Measurements from ENCODE around the gene TLE1. TPM values are rescaled to one million over a fixed set of nuclear protein-coding genes. Genes with fewer than 3 reads are reported as not detected.

Gene TLE1
- total RNA-seq, 1 experiment from 2014 or later: 17.3 TPM

DNA sequence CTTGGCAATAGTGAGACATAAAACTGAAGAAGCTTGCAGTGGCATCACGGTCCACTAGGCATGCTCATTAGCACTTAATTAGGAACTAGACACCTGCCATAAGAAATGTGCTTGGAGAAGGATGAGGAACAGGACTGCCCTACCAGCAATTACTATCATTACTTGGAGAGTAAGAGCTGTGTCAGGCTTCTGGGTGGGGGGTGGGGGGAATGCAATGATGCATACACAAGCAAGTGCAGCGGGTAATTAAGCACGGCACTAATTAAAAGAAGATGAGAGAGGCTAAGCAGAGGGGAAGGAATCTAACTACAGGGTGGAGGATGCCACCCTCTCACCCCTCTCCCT is 53.1 kb downstream of the TLE1 start (continued):
- TF ChIP-seq, protein P1, sequence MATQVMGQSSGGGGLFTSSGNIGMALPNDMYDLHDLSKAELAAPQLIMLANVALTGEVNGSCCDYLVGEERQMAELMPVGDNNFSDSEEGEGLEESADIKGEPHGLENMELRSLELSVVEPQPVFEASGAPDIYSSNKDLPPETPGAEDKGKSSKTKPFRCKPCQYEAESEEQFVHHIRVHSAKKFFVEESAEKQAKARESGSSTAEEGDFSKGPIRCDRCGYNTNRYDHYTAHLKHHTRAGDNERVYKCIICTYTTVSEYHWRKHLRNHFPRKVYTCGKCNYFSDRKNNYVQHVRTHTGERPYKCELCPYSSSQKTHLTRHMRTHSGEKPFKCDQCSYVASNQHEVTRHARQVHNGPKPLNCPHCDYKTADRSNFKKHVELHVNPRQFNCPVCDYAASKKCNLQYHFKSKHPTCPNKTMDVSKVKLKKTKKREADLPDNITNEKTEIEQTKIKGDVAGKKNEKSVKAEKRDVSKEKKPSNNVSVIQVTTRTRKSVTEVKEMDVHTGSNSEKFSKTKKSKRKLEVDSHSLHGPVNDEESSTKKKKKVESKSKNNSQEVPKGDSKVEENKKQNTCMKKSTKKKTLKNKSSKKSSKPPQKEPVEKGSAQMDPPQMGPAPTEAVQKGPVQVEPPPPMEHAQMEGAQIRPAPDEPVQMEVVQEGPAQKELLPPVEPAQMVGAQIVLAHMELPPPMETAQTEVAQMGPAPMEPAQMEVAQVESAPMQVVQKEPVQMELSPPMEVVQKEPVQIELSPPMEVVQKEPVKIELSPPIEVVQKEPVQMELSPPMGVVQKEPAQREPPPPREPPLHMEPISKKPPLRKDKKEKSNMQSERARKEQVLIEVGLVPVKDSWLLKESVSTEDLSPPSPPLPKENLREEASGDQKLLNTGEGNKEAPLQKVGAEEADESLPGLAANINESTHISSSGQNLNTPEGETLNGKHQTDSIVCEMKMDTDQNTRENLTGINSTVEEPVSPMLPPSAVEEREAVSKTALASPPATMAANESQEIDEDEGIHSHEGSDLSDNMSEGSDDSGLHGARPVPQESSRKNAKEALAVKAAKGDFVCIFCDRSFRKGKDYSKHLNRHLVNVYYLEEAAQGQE (IDR thresholded peaks at IDR 0.05; ENCODE audit: low read depth): no peak

- H3K4me3 ChIP-seq (replicated peaks in 1 of 2; ENCODE audit: low read depth in 1 of 2, low read length in 2 of 2): no peak overlapping the region
- H3K9me2 ChIP-seq (ENCODE audit: insufficient read depth): no peaks in the 10 kb centered on the region
- H3K4me2 ChIP-seq (ENCODE audit: low read length): no peak overlapping the region
- intact Hi-C loops (cut with micrococcal nuclease): no loop called here
- no peak overlapping the region for H3K27ac ChIP-seq (ENCODE audit: low read depth, low read length)
- RAD21 ChIA-PET (ENCODE audit: low non-redundant PET in 1 of 2, low total read pairs in 2 of 2, uncharacterized antibody in 2 of 2, unreplicated experiment in 2 of 2): no interaction called here
- no peaks in the 10 kb centered on the region for H3K79me2 ChIP-seq (ENCODE audit: insufficient read depth, low read length)
- H3K4me1 ChIP-seq (ENCODE audit: control insufficient read depth in 1 of 2, insufficient read depth in 2 of 2, low read length in 2 of 2): no peaks in the 10 kb centered on the region
- CTCF ChIA-PET: no interaction called here
- no peak overlapping the region for H2AFZ ChIP-seq (ENCODE audit: low read depth, low read length, poor library complexity, severe bottlenecking)
- POLR2A ChIA-PET: no interaction called here
- TF ChIP-seq SP1 (IDR thresholded peaks at IDR 0.05; ENCODE audit: low read depth) (no peak), ATF3 (IDR thresholded peaks at IDR 0.05) (no peak), EZH2 (IDR thresholded peaks at IDR 0.05) (no peak), TCF7L2 (IDR thresholded peaks at IDR 0.05; ENCODE audit: borderline replicate concordance, extremely low read depth, insufficient read depth, insufficient read length) (no peak), CEBPB (IDR thresholded peaks at IDR 0.05; ENCODE audit: low read depth) (no peak), ZNF274 (IDR thresholded peaks at IDR 0.05; ENCODE audit: low read depth, low read length) (no peak), ZFX (IDR thresholded peaks at IDR 0.05) (no peak), RAD21 (IDR thresholded peaks at IDR 0.05; ENCODE audit: low read depth) (no peak)
- TF ChIP-seq, protein P2, sequence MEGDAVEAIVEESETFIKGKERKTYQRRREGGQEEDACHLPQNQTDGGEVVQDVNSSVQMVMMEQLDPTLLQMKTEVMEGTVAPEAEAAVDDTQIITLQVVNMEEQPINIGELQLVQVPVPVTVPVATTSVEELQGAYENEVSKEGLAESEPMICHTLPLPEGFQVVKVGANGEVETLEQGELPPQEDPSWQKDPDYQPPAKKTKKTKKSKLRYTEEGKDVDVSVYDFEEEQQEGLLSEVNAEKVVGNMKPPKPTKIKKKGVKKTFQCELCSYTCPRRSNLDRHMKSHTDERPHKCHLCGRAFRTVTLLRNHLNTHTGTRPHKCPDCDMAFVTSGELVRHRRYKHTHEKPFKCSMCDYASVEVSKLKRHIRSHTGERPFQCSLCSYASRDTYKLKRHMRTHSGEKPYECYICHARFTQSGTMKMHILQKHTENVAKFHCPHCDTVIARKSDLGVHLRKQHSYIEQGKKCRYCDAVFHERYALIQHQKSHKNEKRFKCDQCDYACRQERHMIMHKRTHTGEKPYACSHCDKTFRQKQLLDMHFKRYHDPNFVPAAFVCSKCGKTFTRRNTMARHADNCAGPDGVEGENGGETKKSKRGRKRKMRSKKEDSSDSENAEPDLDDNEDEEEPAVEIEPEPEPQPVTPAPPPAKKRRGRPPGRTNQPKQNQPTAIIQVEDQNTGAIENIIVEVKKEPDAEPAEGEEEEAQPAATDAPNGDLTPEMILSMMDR (IDR thresholded peaks at IDR 0.05 in 2 of 3, conservative IDR thresholded peaks at IDR 0.05 in 1 of 3; ENCODE audit: borderline replicate concordance in 1 of 3, insufficient read depth in 1 of 3, low read depth in 2 of 3, low read length in 2 of 3): no peak
- no peak for ATAC-seq
- H3K9ac ChIP-seq (ENCODE audit: low read length): no peak overlapping the region
- no peaks in the 10 kb centered on the region for H3K9me3 ChIP-seq (ENCODE audit: control insufficient read depth in 1 of 2, insufficient read depth in 1 of 2, low read depth in 1 of 2, low read length in 2 of 2)
- H3K27me3 ChIP-seq (ENCODE audit: insufficient read depth, low read length): no peaks in the 10 kb centered on the region
- DNase-seq (ENCODE audit: low read depth, low spot score): no peak
- H4K20me1 ChIP-seq (ENCODE audit: insufficient read depth): no peaks in the 10 kb centered on the region
- no TSS peak for BruUV-seq (replicated peaks)
- H3K36me3 ChIP-seq (ENCODE audit: control insufficient read depth in 1 of 2, insufficient read depth in 2 of 2, low read length in 2 of 2): peaks cover 0 to 5% of the 10 kb centered on the region in 2 experiments; a peak in 1 of 4 replicates
Measured at GRCh38 chr9:81635521-81636254, 53.7 kb downstream of the TLE1 start.

Data from HCT116 (cell line).